H1 (cell line): ENCODE data around the gene CSF3.

Experiments used
- ATF2 ChIP-seq: IDR thresholded peaks from 2 replicates; pipeline ENCODE4 v1.6.1; 2012; ENCODE audit warnings: low read length, inconsistent platforms
- CTCF ChIP-seq, 3 experiments: IDR thresholded peaks; 1 replicate in 2 of 3; 2 replicates in 1 of 3; pipeline versions ENCODE4 v1.5.1 to v1.6.1; 2011; ENCODE audit warnings: low read length in 3 of 3, mild to moderate bottlenecking in 3 of 3, inconsistent platforms in 2 of 3, low read depth in 1 of 3, moderate library complexity in 1 of 3; ENCODE audit not compliant: insufficient read depth in 1 of 3; ENCODE audit errors: control extremely low read depth in 1 of 3
- EGR1 ChIP-seq: IDR thresholded peaks from 2 replicates; pipeline ENCODE4 v1.6.1; 2011; ENCODE audit warnings: low read depth, low read length, borderline replicate concordance
- EP300 ChIP-seq, 2 experiments: IDR thresholded peaks; 1 replicate in 1 of 2; 2 replicates in 1 of 2; pipeline ENCODE4 v1.6.1; 2011 to 2012; ENCODE audit warnings: low read depth in 2 of 2, low read length in 2 of 2, mild to moderate bottlenecking in 2 of 2, borderline replicate concordance in 1 of 2, inconsistent platforms in 1 of 2, moderate library complexity in 1 of 2
- EZH2 ChIP-seq: fragments of 200-600 bp; sonication (generic); IDR thresholded peaks from 2 replicates; pipeline ENCODE4 v1.7.1; 2012; ENCODE audit warnings: low read depth, mild to moderate bottlenecking, moderate library complexity, low read length, inconsistent platforms; ENCODE audit not compliant: severe bottlenecking
- POLR2A ChIP-seq, 2 experiments: IDR thresholded peaks; 1 replicate in 1 of 2; 2 replicates in 1 of 2; pipeline ENCODE4 v1.6.1; 2011; ENCODE audit warnings: low read depth in 2 of 2, low read length in 2 of 2, mild to moderate bottlenecking in 2 of 2; ENCODE audit errors: control extremely low read depth in 1 of 2
- POU5F1 ChIP-seq: IDR thresholded peaks from 2 replicates; pipeline ENCODE4 v1.6.1; 2011; ENCODE audit warnings: low read depth, mild to moderate bottlenecking, low read length, moderate library complexity
- RFX5 ChIP-seq: IDR thresholded peaks from 2 replicates; pipeline ENCODE4 v1.6.1; 2011; ENCODE audit warnings: low read depth, low read length, improper control_type of control experiment, borderline replicate concordance
- SIN3A ChIP-seq, 2 experiments: IDR thresholded peaks in 1 of 2; conservative IDR thresholded peaks in 1 of 2; 2 replicates each; pipeline ENCODE4 v1.6.1; 2011 to 2012; ENCODE audit warnings: low read length in 2 of 2, improper control_type of control experiment in 1 of 2, low read depth in 1 of 2, mild to moderate bottlenecking in 1 of 2

GRCh38 chr17:40058186-40058784, 43.0 kb downstream of the CSF3 start:
- TF ChIP-seq POLR2A (IDR thresholded peaks at IDR 0.05; ENCODE audit: control extremely low read depth in 1 of 2, low read depth in 2 of 2, low read length in 2 of 2) (no peak), EGR1 (no peak), POU5F1 (no peak), ATF2 (no peak), EP300 (IDR thresholded peaks at IDR 0.05; ENCODE audit: borderline replicate concordance in 1 of 2, low read depth in 2 of 2, low read length in 2 of 2) (no peak), SIN3A (conservative IDR thresholded peaks at IDR 0.05 in 1 of 2, IDR thresholded peaks at IDR 0.05 in 1 of 2; ENCODE audit: low read depth in 1 of 2, low read length in 2 of 2) (no peak), CTCF (IDR thresholded peaks at IDR 0.05; ENCODE audit: control extremely low read depth in 1 of 3, insufficient read depth in 1 of 3, low read depth in 1 of 3, low read length in 3 of 3) (no peak), EZH2 (no peak), RFX5 (no peak)
